Astrocyte of the cerebellum (primary cell): ENCODE results near the gene LUZP2.

Experiments used
- DNase-seq: peaks from one replicate; pipeline ENCODE4 v3.0.0-alpha.2; 2011; ENCODE audit warnings: low read depth
- H3K4me3 ChIP-seq: 2 replicates; pipeline ENCODE4 v1.5.1; 2011; ENCODE audit warnings: mild to moderate bottlenecking, low read depth, low read length, moderate library complexity
- CTCF ChIP-seq: IDR thresholded peaks from 2 replicates; pipeline ENCODE4 v1.5.1; 2012; ENCODE audit warnings: low read length, low read depth, moderate library complexity, mild to moderate bottlenecking; ENCODE audit errors: missing control alignments
- in situ Hi-C: cut with HindIII; loops from 2 replicates; pipeline ENCODE4 v1.10.0; 2017; ENCODE audit warnings: low sequenced_read_pairs

LUZP2 gene

GRCh38 chr11:24683583-24683982, 186.7 kb downstream of the LUZP2 start:
- TF ChIP-seq CTCF: no peak
- in situ Hi-C loops: no loop called here
- DNase-seq: no peak
- no peak overlapping the region for H3K4me3 ChIP-seq

- no peak overlapping the region for H3K4me3 ChIP-seq
- in situ Hi-C loops: no loop called here
- DNase-seq: no peak
- no peak for TF ChIP-seq CTCF
Measured at GRCh38 chr11:24685821-24686220, 189.0 kb downstream of the LUZP2 start.

- no peak overlapping the region for H3K4me3 ChIP-seq
- no peak for TF ChIP-seq CTCF
- DNase-seq: no peak
- in situ Hi-C loops: no loop called here
Measured at GRCh38 chr11:24687531-24688147, 190.8 kb downstream of the LUZP2 start.

GRCh38 chr11:24688981-24689380, 192.1 kb downstream of the LUZP2 start:
- in situ Hi-C loops: no loop called here
- DNase-seq: no peak
- no peak for TF ChIP-seq CTCF
- H3K4me3 ChIP-seq: no peak overlapping the region

GRCh38 chr11:24697522-24698111, 200.8 kb downstream of the LUZP2 start:
- no peak for TF ChIP-seq CTCF
- H3K4me3 ChIP-seq: no peak overlapping the region
- DNase-seq: no peak
- in situ Hi-C loops: no loop called here

- no peak overlapping the region for H3K4me3 ChIP-seq
- TF ChIP-seq CTCF: no peak
- in situ Hi-C loops: no loop called here
- DNase-seq: no peak
Measured at GRCh38 chr11:24704716-24705115, 207.9 kb downstream of the LUZP2 start.

GRCh38 chr11:24705474-24705873, 208.6 kb downstream of the LUZP2 start:
- no peak for DNase-seq
- TF ChIP-seq CTCF: no peak
- in situ Hi-C loops: no loop called here
- H3K4me3 ChIP-seq: no peak overlapping the region
